ENCODE results near the gene ABCD1.
"Not testable (repeated sequence)": the region's sequence is repeated elsewhere in the genome, so short reads cannot be mapped to it uniquely, and the experiment has no call there.

ABCD1 gene

DNA sequence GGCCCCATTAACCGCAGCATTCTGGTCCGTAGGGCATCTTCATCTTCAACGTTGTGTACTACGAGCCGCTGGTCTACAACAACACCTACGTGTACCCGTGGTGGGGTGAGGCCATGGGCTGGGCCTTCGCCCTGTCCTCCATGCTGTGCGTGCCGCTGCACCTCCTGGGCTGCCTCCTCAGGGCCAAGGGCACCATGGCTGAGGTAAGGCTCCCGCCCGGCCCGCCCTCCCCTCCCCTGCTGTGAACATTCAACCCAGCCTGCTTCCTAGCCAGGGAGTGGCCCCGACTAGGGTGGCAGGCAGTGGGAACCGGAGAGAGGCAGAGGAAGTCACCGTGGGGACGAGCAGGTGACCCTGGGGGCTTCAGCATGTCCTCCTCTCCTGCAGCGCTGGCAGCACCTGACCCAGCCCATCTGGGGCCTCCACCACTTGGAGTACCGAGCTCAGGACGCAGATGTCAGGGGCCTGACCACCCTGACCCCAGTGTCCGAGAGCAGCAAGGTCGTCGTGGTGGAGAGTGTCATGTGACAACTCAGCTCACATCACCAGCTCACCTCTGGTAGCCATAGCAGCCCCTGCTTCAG is 29.9 kb upstream of the ABCD1 start:
- FAIRE-seq: no peak

DNA sequence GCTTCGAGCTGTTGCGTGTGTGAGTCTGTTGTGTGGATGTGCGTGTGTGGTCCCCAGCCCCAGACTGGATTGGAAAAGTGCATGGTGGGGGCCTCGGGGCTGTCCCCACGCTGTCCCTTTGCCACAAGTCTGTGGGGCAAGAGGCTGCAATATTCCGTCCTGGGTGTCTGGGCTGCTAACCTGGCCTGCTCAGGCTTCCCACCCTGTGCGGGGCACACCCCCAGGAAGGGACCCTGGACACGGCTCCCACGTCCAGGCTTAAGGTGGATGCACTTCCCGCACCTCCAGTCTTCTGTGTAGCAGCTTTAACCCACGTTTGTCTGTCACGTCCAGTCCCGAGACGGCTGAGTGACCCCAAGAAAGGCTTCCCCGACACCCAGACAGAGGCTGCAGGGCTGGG is 28.6 kb upstream of the ABCD1 start:
- no peak for FAIRE-seq

DNA sequence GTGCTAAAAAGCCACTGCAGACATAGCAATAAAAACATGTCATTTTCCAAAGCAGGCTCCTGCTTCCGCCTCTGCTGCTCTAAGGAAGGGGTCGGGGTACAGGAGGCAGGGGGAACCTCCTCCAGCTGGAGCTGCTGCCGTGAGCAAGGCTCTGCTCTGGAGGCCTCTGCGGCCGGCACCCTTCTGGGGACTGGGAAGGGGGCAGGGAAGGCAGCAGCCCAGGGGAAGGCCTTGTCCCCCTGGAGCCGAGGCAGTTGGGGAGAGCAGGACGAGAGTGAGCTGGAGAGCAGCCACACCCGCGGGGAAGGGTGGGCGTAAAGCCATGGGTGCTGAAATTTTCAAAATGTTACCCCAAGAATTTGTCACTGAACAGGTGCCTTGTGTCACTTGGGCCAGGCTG is 28.1 kb upstream of the ABCD1 start:
- not testable (repeated sequence) for FAIRE-seq

DNA sequence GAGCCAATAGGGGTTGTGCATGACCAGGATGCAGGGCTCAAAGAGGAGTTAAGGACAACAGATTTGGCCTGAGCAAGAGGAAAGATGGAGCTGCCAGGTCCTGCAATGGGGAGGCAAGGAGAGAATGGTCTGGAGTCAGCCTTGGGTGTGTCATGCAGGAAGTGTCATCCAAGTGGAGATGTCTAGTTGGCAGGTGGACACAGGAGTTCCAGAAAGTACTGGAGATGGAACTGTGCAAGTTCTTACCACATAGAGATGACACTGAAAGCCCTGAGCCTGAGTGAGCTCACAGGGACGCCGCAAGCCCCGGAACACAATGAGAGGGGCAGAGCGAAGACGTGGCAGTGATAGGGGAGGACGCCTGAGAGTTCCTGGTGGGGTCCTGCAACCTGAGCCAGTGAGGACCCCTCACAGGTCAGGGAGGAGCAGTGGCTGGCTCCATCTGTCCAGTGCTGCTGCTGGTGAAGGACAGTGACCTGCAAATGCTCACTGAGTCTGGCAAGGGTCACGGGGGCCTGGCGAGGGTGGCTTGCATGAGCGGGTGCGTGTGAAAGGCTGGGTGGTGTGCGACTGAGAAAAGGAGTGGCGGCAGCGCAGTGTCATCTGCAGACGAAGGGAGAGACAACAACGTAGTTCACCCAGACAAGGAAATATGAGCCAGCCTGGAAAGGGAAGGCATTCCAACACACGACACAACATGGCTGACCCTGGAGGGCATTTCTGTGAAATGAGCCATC is 27.5 kb upstream of the ABCD1 start:
- not testable (repeated sequence) for FAIRE-seq

DNA sequence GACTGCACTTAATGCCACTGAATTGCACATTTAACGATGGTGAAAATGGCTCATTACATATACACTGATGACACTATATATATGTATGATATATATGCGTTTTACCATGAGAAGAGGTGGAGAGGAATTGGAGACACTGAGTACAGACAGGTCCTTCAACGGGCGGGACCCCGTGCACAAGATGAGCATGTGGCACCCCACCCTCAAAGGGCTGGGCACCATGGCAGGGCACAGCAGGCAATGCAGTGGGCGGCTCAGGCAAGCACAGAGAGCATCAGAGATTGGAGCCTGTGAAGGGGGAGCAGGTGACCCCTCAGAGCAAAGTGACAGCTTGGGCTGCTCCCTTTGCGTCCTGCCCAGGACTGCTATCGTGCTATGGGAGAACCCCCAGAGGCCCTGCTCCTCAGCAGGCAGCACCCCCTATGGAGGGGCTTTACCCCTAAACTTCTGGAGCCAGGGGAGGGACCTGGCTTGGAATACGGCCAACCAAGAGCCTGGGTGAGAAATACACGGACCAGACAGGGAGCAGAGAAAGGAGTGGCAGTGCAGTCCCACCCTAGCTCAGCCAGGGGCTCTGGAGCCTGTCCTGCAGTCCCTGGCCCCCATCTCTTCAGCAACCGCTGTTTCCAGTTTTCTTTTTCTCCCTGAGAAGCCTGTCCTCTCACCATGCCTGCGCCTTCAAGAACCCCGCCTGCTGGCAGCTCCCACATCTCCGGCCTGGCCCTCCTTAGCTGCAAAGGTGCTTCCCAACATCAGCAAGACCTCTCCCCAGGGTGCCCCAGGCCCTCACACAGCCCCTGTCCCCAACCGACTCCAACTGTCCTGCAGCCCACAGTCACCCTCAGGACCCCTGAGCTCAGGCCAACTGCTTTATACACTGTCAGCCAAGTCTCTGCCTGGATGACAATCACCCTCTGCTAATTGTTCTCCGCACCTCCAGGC is 26.5 kb upstream of the ABCD1 start:
- FAIRE-seq: no peak

DNA sequence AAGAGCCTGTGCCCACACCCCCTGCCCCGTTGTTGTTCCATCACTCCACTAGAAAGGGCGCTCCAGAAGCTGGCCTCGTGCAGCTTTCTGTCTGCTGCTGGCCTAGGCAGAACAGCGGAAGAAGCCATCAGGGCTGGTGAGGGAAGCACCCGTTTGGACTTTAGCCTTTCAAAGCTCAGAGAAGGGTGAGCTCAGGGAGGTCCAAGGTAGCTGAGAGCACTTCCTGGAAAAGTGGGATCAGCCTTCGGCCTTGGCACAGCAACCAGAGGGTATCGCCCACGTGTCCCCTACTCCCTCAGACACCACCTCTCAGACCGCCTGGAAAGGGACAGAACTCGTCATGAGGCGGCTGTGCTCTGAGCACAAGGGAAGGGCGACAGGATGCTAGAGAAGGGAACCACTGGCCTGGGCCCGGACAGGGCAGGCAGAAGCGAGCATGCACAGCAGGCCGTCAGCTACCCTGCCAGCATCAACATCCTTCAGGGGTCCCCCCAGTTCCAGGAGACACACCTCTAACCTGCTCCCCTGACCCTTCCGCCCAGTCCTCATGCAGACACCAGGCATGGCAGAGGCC is 25.4 kb upstream of the ABCD1 start:
- not testable (repeated sequence) for FAIRE-seq

DNA sequence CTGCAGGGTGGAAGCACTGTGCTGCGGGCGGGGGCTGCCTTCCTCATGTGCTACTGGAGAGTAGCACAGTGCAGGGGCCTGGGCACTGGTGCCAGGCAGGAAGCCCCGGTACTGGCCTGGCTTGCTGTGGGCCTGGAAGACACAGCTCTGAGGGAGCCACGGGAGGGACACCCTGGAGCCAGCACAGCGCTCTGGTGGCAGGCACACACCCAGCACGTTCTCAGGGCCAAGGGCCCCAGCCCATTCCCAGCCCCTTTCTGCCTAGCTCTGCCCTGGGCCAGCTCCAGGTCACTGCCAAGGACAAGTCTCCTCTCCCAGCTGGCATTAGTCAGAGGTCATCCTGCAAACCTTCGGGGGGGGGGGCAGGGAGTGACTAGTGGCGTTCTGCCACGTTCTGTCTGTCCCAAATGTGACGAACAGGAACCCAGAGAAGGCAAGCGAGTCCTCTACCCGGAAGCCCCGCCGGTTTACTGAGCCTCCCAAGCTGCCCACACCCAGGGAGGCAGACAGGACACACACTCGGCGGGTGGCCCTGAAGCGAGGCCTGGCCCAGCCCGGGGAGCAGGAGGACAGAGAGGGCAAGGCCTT is 24.8 kb upstream of the ABCD1 start:
- FAIRE-seq: not testable (repeated sequence)

DNA sequence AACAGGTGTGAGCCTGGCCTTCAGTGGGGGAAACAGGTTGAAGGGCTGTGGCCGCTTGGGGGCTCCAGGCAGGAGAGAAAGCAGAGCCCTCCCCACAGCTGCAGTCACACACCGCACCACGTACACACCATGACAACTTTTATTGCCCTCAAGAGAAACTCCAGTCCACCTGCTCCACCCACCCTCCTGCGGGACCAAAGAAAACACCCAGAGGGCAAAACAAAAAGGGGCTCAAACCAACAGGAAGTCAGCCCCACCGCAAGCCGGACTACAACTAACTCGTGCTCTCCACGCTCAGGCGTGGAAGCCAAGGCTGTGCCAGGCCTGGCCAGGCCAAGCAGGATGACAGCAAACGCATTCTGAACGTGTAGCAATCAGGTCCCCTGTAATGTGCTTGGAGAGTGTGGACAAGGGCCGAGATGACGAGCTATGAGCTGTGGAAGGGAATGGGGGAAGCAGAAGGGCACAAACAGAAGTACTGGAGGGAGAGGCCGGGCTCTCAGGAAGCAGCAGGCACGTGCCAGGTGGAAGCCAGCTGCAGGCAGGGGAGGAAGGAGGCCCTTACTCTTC is 24.2 kb upstream of the ABCD1 start:
- no peak for FAIRE-seq

DNA sequence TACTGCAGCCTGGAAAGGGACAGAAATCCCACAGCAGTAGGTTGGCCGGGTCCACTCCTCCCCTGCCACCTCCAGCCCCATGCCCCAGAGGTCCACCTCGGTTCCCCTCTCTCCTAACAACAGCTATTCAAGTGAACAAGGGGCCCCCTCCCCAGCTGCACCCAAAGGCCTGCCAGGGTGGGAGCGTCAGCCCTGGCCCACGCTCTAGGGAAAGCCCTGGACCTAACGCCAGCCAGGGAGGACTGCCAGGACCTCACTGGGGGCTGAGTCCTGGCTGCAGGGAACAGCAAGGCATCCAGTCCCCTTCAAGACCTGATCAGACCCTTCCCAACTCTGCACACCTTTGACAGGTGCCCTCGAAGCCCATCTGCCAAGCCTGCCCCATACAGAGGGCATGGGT is 23.7 kb upstream of the ABCD1 start:
- FAIRE-seq: no peak

DNA sequence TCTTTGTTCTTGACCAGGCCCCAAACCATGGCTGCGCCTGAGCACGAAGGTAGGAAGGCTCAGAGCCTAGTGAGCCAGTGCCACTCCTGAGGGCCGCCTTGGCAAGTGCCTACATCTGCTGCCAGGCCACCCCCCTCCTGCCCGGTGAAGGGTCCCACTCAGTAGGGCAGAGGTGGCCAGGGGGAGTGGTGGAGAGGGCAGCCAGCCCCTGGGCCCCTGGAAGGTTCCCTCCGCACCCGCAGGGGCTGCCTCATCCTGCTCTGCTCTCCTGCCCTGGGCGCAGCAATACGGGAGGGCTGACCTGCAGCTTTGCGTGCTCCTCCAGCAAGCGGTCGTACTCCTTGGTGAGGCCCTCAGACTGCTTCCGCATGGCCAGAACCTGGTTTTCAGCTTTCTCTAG is 22.9 kb upstream of the ABCD1 start:
- no peak for FAIRE-seq

DNA sequence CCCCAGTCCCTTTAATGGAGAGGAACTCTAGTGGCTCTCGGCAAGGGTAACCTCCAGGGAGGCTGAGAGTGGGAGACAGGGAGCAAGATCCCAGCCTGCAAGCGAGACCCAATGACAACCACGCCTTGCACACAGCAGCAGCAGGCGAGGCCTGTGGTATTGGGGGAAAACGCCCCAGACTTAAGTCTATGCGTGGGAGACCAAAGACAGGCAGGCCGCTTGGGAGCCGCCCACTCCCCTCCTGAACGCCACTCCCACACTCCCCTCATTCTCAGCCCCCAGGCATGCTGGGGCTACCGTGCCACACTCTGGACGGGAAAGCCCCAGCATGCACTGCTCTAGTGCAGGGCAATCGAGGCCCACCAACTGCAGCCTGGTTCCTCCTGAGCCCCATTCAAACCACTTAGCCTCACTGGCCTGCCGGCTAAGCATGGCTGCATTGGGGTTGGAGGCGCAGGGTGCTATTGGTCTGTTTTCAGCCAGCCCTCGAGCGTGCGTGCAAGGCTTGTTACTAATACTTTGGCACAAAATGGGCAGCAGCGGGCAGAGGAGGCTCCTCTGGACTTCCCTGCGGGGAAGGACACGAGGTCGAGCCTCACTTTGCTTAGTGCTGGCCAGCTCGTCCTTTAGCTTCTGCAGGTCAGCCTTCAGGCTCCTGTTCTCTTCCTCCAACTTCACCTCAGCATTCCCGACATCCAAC is 22.2 kb upstream of the ABCD1 start:
- no peak for FAIRE-seq

DNA sequence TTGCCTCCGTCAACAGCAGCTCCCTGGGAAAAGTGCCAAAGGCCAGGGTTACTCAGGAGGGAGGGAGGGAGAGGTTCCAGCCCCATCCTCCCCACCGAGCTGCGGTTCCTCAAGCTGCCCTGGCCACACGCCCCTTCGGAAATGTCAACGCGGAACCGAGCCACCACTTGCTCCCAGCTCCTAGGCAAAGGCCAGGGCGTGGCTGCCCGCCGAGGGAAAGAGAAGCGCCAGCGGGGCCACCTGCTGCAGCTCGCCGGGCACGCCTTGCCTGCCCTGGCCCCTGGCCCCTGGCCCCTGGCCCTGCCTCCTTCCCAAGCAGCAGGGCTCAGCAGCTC is 21.7 kb upstream of the ABCD1 start:
- no peak for FAIRE-seq

DNA sequence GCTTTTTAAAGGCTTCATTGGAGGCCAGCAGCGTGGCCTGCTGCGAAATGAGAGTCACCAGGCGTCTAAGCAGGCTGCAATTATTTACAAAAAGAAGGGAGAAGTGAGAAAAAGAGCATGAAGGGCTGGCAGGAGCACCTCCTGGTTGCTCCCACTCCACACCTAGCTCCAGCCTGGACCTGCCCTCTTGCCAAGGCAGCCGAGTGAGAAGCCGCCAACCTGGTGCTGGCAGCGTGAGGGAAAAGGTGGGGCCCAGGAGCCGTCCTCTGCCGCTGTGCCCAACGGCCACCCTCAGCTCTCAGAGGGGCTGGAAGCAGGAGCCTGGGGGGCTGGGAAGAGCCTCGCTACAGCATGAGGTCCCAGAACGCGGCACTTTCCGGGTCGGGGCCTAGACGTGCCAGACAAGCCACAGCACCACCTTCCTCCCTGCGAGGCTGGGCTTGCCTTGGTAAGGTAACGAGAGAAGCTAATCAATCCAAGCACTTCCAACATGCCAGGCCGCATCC is 20.6 kb upstream of the ABCD1 start:
- FAIRE-seq: no peak

DNA sequence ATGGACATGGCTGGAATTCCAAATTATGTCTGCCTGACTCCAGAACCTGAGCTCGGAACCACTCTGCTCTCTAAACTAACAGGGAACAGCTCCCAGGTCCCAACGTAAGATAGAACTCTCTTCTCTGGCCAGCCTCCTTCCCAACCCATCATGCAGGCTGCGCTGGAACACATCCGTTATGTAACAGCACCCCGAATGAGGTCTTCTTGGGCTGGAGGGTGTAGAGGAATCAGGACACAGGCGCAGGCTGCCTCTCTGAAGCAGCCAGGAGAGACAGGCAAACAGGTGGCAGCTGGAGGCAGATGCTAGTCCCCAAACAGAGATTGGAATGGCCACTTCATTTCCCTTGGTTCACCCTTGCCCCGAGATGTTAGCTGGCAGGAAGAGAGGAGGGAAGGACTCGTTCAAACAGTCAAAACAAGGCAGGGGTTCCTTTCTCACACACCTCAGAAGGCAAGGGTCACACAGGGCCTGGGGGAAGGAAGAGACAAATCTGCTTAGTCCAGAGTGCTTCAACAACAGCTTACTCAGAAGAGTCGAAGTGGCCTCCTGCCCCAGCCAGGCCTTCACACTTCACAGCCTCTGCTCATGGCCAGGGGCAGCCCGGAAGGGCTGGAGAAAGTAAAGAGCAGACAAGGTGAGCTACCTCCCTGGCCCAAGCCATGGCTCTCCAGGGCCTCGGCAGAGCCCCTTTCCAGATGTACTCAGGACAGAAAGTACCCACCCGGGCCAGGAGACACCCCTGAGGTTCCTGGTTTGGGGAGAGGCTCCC is 19.8 kb upstream of the ABCD1 start:
- not testable (repeated sequence) for FAIRE-seq

DNA sequence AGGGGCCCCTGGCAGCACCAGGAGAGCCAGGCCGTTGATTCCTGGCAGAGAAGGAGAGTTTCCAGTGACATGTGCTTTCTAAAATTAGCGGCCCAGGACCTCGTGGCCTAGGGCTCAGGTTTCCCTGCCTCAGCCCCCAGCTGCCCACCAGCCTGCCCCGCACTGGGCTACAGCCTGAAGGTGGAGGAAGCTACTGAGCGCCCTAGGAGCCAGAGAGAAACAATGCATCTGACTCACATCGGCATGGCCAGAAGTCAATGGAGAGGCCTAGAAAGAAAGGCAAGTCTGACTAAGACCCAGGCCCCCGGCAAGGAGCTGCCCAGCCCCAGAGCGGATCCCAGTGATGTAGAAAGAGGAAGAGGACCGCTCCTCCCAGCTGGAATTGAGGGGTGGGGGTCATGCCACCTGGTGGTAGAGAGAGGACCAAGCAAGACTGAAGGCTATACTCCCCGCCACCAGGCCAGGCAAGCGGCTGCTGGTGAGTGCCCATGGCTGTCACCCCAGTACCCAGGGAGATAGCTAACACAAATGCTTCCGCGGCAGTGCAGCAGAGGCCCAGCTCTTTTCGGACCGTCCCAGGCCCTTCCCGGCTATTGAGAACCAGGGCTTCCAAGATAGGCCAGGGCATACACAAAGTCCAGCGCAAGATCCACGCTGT is 19.1 kb upstream of the ABCD1 start:
- FAIRE-seq: not testable (repeated sequence)

DNA sequence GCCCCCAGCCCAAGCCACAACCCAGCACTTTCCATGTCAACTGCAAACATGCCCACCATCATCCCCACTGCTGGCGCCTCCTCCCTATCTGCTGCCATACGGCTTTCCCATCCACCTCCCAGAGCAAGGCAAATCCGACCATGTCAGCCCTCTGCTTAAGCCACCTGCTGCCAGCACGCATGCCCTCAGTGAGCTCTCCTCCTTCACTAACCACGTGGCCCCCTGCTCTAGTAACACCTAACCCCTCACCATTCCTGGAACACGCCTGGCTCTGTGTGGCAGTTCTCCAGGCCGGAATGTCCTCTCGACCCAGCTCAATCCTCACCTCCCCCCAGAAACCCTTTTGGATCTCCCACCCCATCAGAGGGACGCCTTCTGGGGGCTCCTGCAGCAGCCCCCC is 17.9 kb upstream of the ABCD1 start:
- FAIRE-seq: no peak

DNA sequence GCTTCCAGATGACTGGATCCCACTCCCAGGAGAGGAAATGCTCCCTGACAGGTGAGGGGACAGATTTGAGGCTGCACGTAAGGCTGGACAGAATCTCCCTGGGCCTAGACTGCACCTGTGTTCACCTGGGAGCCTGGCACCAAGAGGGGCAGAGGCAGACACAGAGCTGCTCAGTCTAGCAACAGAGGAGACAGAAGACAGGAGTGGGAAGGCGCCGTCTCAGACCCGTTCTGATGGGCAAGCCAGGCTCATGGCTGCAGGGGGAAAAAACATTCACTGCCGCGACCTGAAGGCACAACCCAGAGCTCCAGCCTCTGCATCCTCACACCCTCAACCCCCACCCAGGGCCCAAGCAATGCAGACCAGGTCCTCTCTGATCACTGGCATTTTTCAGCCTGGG is 17.2 kb upstream of the ABCD1 start:
- FAIRE-seq: no peak

DNA sequence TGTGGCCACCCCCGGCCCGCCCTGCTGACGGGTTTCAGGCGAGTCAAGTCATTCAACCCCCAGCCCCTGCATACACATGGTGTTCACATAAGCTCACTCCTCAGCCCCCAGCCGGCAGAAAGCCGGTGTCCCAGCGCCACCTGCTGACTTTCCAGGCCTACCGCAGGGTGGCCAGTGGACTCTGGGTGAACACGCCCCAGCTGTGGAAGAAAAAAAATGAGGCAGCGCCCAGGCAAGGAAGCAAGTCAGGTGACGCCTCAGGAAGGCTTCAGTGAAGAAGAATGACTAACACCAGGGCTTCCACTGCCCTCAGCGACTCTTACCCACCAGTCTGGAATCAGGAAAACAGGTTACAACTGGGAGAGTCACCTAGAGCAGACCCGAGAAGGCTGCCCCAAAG is 16.2 kb upstream of the ABCD1 start:
- FAIRE-seq: peak; percentile 6

DNA sequence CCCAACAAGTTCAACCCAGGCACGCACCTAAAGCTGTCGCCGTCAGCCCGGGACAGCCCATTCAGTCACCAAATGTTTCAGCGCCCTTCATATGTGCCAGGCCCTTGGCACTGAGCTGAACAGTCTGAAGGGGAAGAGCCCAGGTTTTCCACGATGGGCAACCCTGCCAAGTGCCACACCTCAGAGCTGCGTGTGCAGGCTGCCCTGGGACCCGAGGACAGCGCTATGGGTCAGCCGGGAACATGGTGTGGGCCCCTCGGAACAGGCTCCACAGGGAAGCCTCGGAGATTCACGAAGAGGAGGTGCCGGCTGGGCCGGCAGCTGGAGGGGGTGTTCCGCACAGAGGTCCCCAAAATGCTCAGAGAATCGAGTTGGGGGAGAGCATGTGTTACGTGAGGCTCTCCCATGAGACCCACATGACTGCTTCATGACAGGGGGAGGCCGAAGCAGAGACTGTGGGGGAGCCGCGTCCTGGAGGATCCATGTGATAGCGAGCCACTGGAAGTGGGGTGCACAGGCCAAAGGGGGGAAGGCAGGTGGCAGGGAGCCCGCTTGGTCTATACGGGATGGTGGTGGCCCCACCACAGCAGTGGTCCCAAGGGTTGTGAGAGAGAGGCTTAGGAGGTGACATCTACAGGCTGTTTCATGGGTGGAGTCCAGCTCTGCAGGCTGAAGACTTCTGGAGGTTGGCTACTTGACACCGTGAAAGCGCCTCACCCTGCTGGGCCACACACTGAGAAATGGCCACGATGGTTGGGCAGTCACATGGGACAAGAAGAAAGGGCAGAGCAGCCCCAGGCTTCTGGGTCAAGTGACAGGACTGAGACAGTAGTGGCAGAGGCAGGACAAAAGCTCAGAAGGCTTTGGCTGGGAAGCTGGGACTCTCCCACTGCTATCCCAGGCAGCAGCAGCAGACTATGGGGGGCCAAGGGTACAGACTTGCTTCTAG is 14.7 kb upstream of the ABCD1 start:
- FAIRE-seq: no peak

Measured in G401.6 (cell line).